CD4-positive, alpha-beta T cell (primary cell): ENCODE measurements around the gene SLC13A3. TPM values are rescaled to one million over a fixed set of nuclear protein-coding genes. Genes with fewer than 3 reads are reported as not detected.

Experiments used
- ATAC-seq: fragments of 200-7000 bp; cut with Tn5 transposase; one replicate; pipeline ENCODE4 v1.10.0; 2022; ENCODE audit warnings: mild to moderate bottlenecking; ENCODE audit not compliant: poor library complexity
- CTCF ChIA-PET: fragments of 350-600 bp; sonication (Branson Sonifier 250); formaldehyde crosslinking; loops from one replicate; lab custom pipeline; 2021; ENCODE audit warnings: antibody characterized with exemption, inconsistent platforms; lab: Charles Lee
- POLR2A ChIA-PET: fragments of 350-600 bp; sonication (Branson Sonifier 250); formaldehyde crosslinking; loops from one replicate; lab custom pipeline; 2021; ENCODE audit warnings: antibody characterized with exemption, inconsistent platforms; lab: Charles Lee
- DNase-seq, 14 experiments: peaks; one replicate each; pipeline ENCODE4 v3.0.0-alpha.2; 2013 to 2020; ENCODE audit warnings: mixed read lengths in 2 of 14
- H3K27ac ChIP-seq, 2 donors: one replicate each; pipeline versions ENCODE4 v1.5.1 to v1.7.0; 2013; ENCODE audit warnings: low read length in 2 of 2, low read depth in 1 of 2, mild to moderate bottlenecking in 1 of 2
- H3K27me3 ChIP-seq, 2 experiments: 1 replicate in 1 of 2; 2 replicates in 1 of 2; pipeline versions ENCODE4 v1.6.1 to v1.7.0; 2013; ENCODE audit warnings: low read length in 2 of 2, control low read depth in 1 of 2, mild to moderate bottlenecking in 1 of 2, moderate library complexity in 1 of 2; ENCODE audit not compliant: insufficient read depth in 2 of 2, control insufficient read depth in 1 of 2
- H3K36me3 ChIP-seq: one replicate; pipeline ENCODE4 v1.6.1; 2013; ENCODE audit warnings: low read length, control low read depth; ENCODE audit not compliant: insufficient read depth
- H3K4me1 ChIP-seq: one replicate; pipeline ENCODE4 v1.6.1; 2013; ENCODE audit warnings: low read length, control low read depth; ENCODE audit not compliant: insufficient read depth
- H3K4me3 ChIP-seq: one replicate; pipeline ENCODE4 v1.5.1; 2013; ENCODE audit warnings: mild to moderate bottlenecking, low read length, moderate library complexity
- H3K9me3 ChIP-seq, 2 experiments: 1 replicate in 1 of 2; 2 replicates in 1 of 2; pipeline versions ENCODE4 v1.6.1 to v1.7.0; 2013; ENCODE audit warnings: low read length in 2 of 2, mild to moderate bottlenecking in 2 of 2, control low read depth in 1 of 2, moderate library complexity in 1 of 2; ENCODE audit not compliant: control insufficient read depth in 1 of 2, insufficient read depth in 1 of 2
- H3K27ac Mint-ChIP-seq: one replicate; pipeline ENCODE4 v1.8.0; 2020; ENCODE audit warnings: mixed read lengths
- H3K27me3 Mint-ChIP-seq: one replicate; pipeline ENCODE4 v1.8.0; 2021; ENCODE audit warnings: mixed read lengths
- H3K36me3 Mint-ChIP-seq: one replicate; pipeline ENCODE4 v1.8.0; 2021; ENCODE audit warnings: low read depth, mixed read lengths
- H3K4me1 Mint-ChIP-seq: one replicate; pipeline ENCODE4 v1.8.0; 2021; ENCODE audit warnings: low read depth, mixed read lengths
- H3K4me3 Mint-ChIP-seq: one replicate; pipeline ENCODE4 v1.8.0; 2020; ENCODE audit warnings: mild to moderate bottlenecking, mixed read lengths
- H3K9me3 Mint-ChIP-seq: one replicate; pipeline ENCODE4 v1.8.0; 2020; ENCODE audit warnings: mixed read lengths
- CTCF ChIP-seq: fragments of 200-600 bp; IDR thresholded peaks from one replicate; pipeline ENCODE4 v1.8.0; 2022; ENCODE audit warnings: antibody characterized with exemption, mild to moderate bottlenecking
- intact Hi-C, 2 experiments: fragments of 100-400 bp; cut with DNase I in 1 of 2; cut with micrococcal nuclease in 1 of 2; formaldehyde crosslinking; loops; one replicate each; pipeline versions ENCODE4 v1.15.1 to v1.9.0; 2023 to 2025; cut with DNase I, micrococcal nuclease
- total RNA-seq, 174 experiments: library from RNA in 2 of 174; stranded (reverse) in 2 of 174; gene quantifications; one replicate each; pipeline ENCODE4 v1.2.3 and lab custom pipeline; 2021 to 2026

Gene SLC13A3
- total RNA-seq, 2 experiments from 2014 or later, result 0.28 TPM; not detected in 1

DNA sequence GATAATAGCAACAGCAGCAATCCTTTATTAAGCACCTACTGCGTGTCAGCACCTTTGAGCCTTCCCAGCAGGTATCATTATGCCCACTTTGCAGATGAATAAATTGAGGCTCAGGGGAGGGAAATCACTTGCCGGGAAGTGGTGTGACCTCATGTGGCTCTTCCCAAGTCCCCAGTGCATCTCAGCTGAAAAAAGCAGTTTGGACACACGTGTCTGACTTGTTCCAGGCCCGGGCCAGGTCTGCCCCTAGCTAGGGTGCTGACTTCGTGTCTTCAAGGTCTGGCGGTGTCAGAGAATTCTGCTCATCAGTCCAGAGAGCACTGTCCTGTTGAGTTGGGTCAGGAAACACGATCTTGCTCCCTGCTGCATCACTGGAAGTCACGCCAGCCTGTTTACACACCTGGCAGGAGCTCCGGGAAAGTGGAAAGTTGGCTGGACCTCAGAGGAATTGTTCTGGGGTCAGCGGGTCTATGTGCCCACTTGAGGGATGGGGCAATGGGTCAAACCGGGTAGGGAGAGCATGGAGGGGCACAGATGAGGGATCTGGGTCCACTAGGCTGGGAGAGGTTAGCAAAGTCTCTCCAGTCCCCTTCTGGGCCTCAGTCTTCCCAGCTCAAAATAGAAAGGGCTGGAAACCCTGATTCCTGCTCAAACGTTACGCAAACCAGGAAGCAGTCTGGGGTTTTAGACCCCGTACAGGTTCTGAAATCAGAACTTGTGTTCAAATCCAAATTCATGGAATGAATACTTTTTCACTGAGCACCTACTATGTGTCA is 10.5 kb downstream of the SLC13A3 start:
- Mint-ChIP-seq H3K27ac (no peak overlapping the region), H3K27me3 (peaks cover 37% of the 10 kb centered on the region), H3K4me1 (no peaks in the 10 kb centered on the region), H3K9me3 (no peaks in the 10 kb centered on the region), H3K4me3 (no peak overlapping the region), H3K36me3 (no peaks in the 10 kb centered on the region)
- ChIA-PET CTCF (no interaction called here), POLR2A (no interaction called here)
- Histone ChIP-seq H3K4me1 (no peaks in the 10 kb centered on the region), H3K27me3 (peaks cover 0 to 7% of the 10 kb centered on the region in 2 experiments), H3K27ac (no peak overlapping the region), H3K36me3 (no peaks in the 10 kb centered on the region), H3K9me3 (no peaks in the 10 kb centered on the region), H3K4me3 (no peak overlapping the region)
- no peak for ATAC-seq
- no peak for DNase-seq
- no peak for TF ChIP-seq CTCF
- intact Hi-C loops, result no loop called here

DNA sequence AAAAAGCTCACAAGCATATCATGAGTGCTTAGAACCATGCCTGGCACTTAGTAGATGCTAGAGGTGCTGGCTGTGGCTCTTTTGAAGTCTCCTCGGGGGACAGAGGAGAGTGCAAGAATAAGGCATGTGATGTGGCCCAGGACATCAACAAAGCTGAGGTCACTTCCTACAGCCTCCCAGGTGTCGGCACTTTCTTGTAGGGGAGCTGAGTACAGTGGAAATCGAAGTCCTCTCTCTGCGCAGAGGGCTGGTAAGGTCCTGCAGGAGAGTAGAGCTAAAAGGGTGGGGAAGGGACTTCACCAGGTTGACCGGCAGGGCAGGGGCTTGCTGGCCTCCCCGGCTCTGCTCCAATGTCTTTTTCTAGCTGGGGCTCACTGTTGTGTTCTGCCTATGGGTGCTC is 11.2 kb downstream of the SLC13A3 start:
- peaks cover 0 to 7% of the 10 kb centered on the region in 2 experiments for H3K27me3 ChIP-seq
- no peak for DNase-seq
- H3K9me3 ChIP-seq, result no peaks in the 10 kb centered on the region
- ChIA-PET POLR2A (no interaction called here), CTCF (no interaction called here)
- H3K9me3 Mint-ChIP-seq, result no peaks in the 10 kb centered on the region
- no peaks in the 10 kb centered on the region for H3K36me3 ChIP-seq
- intact Hi-C loops, result no loop called here
- peaks cover 42% of the 10 kb centered on the region for H3K27me3 Mint-ChIP-seq
- H3K4me3 ChIP-seq, result no peak overlapping the region
- no peak overlapping the region for H3K4me3 Mint-ChIP-seq
- H3K4me1 ChIP-seq, result no peaks in the 10 kb centered on the region
- no peak for ATAC-seq
- no peaks in the 10 kb centered on the region for H3K36me3 Mint-ChIP-seq
- H3K4me1 Mint-ChIP-seq, result no peaks in the 10 kb centered on the region
- no peak overlapping the region for H3K27ac ChIP-seq
- no peak overlapping the region for H3K27ac Mint-ChIP-seq
- no peak for TF ChIP-seq CTCF

DNA sequence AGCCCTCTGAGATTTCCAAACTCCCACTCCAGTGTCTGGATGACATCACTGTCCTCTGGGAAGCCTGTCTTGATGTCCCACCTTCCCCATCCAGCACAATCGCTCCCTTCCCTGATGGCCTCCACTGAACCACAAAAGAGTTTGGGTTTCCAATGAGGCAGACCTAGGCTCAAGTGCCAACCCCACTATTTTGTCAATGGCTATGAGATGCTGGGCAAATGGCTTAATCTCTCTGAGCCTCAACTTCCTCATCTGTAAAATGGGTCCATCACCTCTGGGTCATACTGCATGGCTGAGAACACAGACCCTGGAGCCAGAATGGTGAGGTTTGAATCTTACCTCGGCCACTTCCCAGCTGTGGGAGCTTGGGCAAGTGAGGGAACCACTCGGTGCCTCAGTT is 11.7 kb downstream of the SLC13A3 start:
- Mint-ChIP-seq H3K9me3 (no peaks in the 10 kb centered on the region), H3K27me3 (peaks cover 43% of the 10 kb centered on the region), H3K36me3 (no peaks in the 10 kb centered on the region), H3K4me1 (no peaks in the 10 kb centered on the region), H3K27ac (no peak overlapping the region), H3K4me3 (no peak overlapping the region)
- H3K36me3 ChIP-seq, result no peaks in the 10 kb centered on the region
- no peaks in the 10 kb centered on the region for H3K9me3 ChIP-seq
- intact Hi-C loops, result no loop called here
- TF ChIP-seq CTCF, result no peak
- no peak overlapping the region for H3K4me3 ChIP-seq
- ChIA-PET CTCF (no interaction called here), POLR2A (no interaction called here)
- H3K27ac ChIP-seq, result no peak overlapping the region
- ATAC-seq (no peak), DNase-seq (no peak)
- H3K27me3 ChIP-seq, result peaks cover 0 to 7% of the 10 kb centered on the region in 2 experiments
- H3K4me1 ChIP-seq, result no peaks in the 10 kb centered on the region
